GM19467 (cell line): ENCODE data around the gene ARL3.
"Not testable (repeated sequence)": the region's sequence is repeated elsewhere in the genome, so short reads cannot be mapped to it uniquely, and the experiment has no call there.

Experiments
- ATAC-seq: cut with Tn5 transposase; IDR thresholded peaks from one replicate; pipeline ENCODE4 v1.9.1; 2021; ENCODE audit warnings: mild to moderate bottlenecking, moderate library complexity; ENCODE audit not compliant: unreplicated experiment

The ARL3 gene

DNA sequence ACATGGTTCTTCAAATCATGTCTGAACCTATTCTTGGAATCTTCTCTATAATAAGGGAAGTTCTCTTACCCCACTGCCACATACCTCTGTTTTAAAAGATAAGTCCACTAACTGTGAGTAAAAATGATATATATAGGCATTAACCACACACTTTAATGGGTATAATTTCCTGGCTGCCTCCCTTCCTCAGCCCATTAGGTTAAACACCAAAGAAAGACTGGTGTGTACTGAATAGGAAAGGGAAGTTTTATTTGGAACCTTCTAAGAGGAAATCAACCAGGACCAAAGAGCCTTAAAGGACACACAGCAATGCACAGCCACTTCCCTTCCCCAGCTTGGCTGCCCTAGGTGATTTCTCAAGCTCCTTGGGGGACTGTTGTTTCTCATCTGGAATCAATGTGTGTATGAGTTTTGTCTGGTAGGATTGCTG, 24.5 kb upstream of the ARL3 start:
- ATAC-seq = no peak

DNA sequence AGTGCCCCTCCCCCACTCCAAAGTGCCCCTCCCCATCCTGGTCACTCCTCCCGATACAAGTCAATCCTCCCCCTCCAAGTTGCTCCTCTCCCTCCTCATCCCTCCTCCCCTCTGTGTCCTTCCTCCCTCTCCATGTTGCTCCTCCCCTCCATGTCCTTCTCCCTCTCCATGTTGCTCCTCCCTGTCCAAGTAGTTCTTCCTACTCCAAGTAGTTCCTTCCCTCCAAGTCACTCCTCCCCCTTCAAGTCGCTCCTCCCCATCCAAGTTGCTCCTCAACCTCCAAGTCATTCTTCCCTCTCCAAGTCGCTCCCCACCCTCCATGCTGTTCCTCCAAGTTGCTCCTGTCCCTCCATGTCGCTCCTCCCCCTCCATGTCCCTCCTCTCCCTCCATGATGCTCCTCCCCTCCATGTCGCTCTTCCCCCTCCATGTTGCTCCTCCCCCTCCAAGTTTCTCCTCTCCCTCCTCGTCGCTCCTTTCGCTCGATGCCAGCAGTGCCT, 20.9 kb upstream of the ARL3 start:
- no peak for ATAC-seq

DNA sequence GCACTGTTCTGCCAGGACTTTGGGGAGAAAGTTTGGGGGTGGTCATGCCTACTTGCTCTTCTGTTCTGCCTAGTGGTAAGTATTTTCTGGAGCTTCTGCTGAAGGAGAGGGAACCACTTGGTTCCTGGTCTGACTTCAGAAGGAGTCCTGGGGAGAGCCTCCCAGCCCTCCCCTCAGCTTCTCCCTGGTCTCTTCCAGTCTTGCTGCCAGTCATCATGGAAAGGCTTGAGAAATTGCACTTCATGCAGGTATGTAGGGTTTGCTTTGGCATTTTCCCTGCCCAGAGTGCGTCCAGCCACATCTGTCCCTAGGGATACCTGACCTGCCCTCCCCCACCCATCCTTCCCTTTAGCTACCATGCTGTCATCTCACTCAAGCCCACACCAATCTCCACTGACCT, 18.5 kb upstream of the ARL3 start:
- ATAC-seq = no peak

GRCh38 chr10:102731222-102731800, 17.1 kb upstream of the ARL3 start:
- no peak for ATAC-seq

DNA sequence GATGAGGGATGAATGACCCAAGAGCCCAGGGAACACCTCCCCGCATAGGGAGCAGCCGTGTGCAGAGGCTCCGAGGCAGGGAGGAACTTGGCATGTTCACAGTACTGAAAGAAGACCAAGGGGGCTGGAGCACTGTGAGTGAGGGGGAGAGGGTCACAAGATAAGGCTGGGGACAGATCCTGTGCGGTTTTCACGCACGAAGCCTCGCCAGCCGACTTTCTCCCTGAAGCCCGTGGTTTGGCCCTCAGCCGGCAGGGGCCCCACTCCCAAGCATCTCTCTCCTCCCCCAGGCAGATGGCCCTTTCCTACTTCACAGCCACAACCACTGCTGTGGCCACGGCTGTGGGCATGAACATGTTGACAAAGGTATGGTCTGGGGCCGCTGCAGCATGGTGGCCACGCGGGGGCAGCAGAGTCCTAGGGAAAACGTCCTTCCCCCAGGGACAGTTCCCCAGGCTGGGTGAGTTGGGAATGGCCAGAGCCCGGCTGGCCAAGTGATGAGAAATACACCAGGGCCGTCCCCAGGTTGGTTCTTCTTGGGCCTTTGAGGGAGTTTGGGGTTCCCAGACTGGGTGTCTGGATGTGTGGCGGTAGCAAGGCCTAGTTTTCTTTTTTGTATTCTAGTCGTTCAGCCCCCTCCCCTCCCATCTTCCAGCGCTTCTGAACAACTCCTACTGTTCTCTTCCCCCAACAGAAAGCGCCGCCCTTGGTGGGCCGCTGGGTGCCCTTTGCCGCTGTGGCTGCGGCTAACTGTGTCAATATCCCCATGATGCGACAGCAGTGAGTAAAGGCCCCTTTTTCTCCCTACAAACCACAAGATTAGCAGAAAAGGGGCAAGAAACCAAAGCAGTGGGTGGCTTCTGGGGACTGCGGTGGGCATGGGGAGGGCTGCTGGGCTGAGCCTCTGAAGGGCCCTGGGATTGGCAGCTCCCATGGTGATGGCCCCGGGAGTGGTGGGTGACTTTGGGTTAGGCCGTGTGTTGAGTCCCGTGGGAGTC, 15.1 kb upstream of the ARL3 start:
- ATAC-seq = no peak

DNA sequence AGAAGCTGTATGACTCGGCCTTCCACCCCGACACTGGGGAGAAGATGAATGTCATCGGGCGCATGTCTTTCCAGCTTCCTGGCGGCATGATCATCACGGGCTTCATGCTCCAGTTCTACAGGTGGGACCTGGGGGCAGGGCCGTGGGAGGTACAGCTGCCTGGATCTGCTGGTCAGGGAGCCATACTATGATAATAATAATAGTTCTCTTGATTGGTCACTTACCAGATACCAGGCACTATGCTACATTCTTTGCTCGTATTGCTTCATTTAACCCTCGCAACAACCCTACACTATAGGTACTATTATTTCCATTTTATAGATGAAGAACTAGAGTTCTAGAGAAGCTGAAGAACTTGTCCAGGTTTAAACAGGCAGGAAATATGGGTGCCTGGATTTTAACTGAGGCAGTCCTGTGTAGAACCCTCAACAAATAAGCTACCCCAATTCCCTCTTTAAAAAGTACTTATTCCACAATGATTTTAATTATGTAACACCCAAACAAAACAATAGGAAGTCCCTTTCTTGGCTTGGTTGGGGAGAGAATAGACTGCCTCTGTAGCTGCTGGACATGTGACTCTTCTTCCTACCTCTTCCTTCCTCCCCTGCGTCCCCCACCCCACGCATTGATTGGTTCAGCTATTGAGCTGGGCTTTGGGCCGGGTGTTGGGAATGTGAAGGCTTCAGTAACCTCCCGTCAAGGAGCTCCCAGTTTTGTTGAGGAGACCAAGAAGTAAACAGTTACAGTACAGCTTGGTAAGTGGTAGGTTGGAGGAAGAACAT, 13.0 kb upstream of the ARL3 start:
- no peak for ATAC-seq

- ATAC-seq = no peak
These were observed 12.1 kb upstream of the ARL3 start for GRCh38 chr10:102726274-102726673.

GRCh38 chr10:102723989-102724388, 9.8 kb upstream of the ARL3 start:
- no peak for ATAC-seq

DNA sequence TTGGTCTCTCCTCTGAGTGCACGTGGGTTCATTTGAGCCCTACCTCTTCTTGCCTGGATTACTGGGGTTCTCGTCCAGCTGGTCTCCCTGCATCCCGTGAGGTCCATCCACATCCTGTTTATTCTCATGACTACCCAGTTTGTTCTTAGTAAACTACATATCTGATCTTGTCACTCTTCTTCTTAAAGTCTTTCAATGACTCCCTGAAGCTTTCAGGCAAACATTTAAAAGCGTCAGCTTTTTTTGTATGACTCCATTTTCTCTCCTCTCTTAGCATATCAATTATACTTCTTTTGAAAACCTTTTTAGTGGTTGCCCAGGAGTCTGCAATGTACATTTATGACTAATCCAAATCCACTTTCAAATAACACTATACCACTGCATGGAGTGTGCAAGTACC, 7.8 kb upstream of the ARL3 start:
- no peak for ATAC-seq

DNA sequence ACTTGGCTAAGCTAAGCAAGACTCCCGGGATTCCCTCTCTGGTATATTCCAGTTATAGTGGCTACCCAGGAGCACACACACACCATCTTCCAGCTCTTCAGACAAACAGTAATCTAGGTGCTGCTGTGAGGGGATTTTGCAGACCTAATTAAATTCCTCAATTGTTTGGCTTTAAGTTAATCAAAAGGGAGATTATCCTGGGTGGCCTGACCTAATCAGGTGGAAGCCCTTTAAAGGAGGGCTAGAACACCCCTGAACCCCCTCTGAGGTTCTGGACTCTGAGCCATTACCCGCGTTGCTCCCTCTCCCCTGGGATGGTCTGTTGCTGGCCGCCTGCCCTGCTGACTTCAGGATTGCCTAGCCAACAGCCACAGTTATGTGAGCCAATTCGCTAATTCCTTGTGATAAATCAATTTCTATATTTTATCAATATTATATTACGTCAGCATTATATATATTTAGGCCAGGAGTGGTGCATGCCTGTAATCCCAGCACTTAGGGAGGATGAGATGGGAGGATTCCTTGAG, 6.6 kb upstream of the ARL3 start:
- no peak for ATAC-seq

DNA sequence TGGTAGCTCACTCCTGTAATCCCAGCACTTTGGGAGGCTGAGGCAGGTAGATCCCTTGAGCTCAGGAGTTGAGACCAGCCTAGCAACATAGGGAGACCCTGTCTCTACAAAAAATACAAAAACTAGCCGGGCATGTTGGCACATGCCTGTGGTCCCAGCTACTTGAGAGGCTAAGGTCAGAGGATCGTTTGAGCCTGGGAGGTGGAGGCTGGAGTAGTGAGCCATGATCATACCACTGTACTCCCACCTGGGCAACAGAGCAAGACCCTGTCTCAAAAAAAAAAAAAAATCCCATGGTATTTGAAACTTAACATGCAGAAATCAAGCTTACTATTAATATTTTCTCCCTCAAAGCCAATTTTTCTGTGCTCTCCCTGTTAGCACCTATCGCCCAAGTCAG, 6.1 kb upstream of the ARL3 start:
- no peak for ATAC-seq

- no peak for ATAC-seq
These were observed 4.0 kb upstream of the ARL3 start for GRCh38 chr10:102718220-102718619.

GRCh38 chr10:102716900-102717565, 2.8 kb upstream of the ARL3 start:
- ATAC-seq = not testable (repeated sequence)

GRCh38 chr10:102715880-102716279, 1.7 kb upstream of the ARL3 start:
- no peak for ATAC-seq

- no peak for ATAC-seq
These were observed 641 bp upstream of the ARL3 start, which contains the start of gene SFXN2 for GRCh38 chr10:102714621-102715455. SFXN2 (plus strand) TSS chr10:102714636; CDS start chr10:102726637, 12,001 bp downstream.

GRCh38 chr10:102713539-102713813, 721 bp downstream of the ARL3 start:
- ATAC-seq = no peak

DNA sequence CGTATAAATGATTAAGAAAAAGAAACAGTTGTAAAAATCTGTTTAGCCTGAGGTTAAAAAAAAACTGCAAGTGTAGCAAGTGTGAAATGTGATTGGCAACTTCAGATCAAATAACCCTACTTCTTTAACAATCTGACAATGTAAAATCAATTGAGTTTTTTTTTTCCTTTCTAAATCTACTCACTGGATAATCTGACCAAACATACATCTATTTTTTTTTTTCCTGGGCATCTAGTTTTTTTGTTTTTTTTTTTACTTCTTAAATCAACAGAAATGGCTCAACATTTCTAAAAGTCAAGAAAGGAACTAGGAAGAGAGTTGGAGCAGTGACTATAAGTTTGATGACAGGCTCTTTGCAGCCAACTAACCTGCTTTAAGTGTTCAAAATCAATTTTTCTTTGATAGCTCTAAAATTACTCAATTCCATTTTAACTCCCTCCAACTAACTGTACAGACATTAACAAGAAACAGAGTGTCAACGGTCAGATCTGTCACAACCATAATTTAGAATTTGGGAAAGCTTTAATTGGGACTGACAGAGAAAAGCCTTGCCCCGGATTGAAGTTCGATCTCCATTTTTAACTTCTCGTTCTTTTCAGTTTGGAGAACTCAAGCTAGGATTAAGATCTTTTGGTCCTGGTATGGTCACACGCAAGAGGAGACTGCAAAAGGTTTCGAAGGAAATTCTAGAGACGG, 1.2 kb downstream of the ARL3 start:
- no peak for ATAC-seq

GRCh38 chr10:102712089-102712488, 2.1 kb downstream of the ARL3 start:
- ATAC-seq = no peak

DNA sequence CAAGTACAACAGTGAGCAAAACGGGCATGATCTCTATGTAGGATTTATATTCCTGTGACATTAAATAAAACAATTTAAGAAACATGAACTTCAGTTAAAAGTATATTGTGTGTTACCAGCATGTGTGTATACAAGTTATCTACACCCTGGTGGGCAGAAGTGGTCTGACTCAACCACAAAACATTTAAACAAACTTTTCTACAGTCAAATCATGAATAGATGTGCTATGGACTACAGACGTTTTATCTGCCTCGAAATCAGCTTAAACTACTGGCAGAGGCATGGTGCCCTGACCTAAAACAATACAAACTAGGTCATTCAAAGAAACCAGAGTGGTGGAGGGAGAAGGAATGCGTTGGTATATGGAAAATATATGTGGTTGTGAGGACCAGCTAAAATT, 3.6 kb downstream of the ARL3 start:
- no peak for ATAC-seq
